ENCODE results near the gene CDCA7L. TPM values are rescaled to one million over a fixed set of nuclear protein-coding genes. Genes with fewer than 3 reads are reported as not detected.

Gene CDCA7L
- polyA plus RNA-seq, 1 donor, result 16.6 TPM

- H3K36me3 ChIP-seq (ENCODE audit: control insufficient read depth, insufficient read depth, low read length), result no peaks in the 10 kb centered on the region
- H3K27ac ChIP-seq (ENCODE audit: low read length), result no peak overlapping the region
- WGBS (ENCODE audit: insufficient coverage, low lambda C conversion rate), result no CpG with 5 or more reads among the region's 6 CpGs
- H3K27me3 ChIP-seq (ENCODE audit: control insufficient read depth, insufficient read depth, low read length), result no peaks in the 10 kb centered on the region
- no peak for DNase-seq
- no peak overlapping the region for H3K4me3 ChIP-seq (ENCODE audit: low read length)
- peaks cover 2% of the 10 kb centered on the region for H3K9me3 ChIP-seq (ENCODE audit: control insufficient read depth, low read depth, low read length)
- no peaks in the 10 kb centered on the region for H3K4me1 ChIP-seq (ENCODE audit: control insufficient read depth, insufficient read depth, low read length)
Measured at GRCh38 chr7:21927693-21928092, 18.0 kb downstream of the CDCA7L start.

GRCh38 chr7:21926448-21926847 lies 19.3 kb downstream of the CDCA7L start:
- Histone ChIP-seq H3K4me1 (ENCODE audit: control insufficient read depth, insufficient read depth, low read length) (no peaks in the 10 kb centered on the region), H3K4me3 (ENCODE audit: low read length) (no peak overlapping the region), H3K27me3 (ENCODE audit: control insufficient read depth, insufficient read depth, low read length) (no peaks in the 10 kb centered on the region), H3K27ac (ENCODE audit: low read length) (no peak overlapping the region), H3K9me3 (ENCODE audit: control insufficient read depth, low read depth, low read length) (peaks cover 2% of the 10 kb centered on the region), H3K36me3 (ENCODE audit: control insufficient read depth, insufficient read depth, low read length) (no peaks in the 10 kb centered on the region)
- WGBS (ENCODE audit: insufficient coverage, low lambda C conversion rate), result no CpG with 5 or more reads among the region's 1 CpG
- no peak for DNase-seq

- no peaks in the 10 kb centered on the region for H3K27me3 ChIP-seq (ENCODE audit: control insufficient read depth, insufficient read depth, low read length)
- H3K9me3 ChIP-seq (ENCODE audit: control insufficient read depth, low read depth, low read length), result peaks cover under 1% of the 10 kb centered on the region
- peak in 1 of 2 donors; percentile 32 for DNase-seq
- H3K4me1 ChIP-seq (ENCODE audit: control insufficient read depth, insufficient read depth, low read length), result no peaks in the 10 kb centered on the region
- no peaks in the 10 kb centered on the region for H3K36me3 ChIP-seq (ENCODE audit: control insufficient read depth, insufficient read depth, low read length)
- 75% methylated on average over 1 of the region's 2 CpGs for WGBS (ENCODE audit: insufficient coverage, low lambda C conversion rate)
- no peak overlapping the region for H3K4me3 ChIP-seq (ENCODE audit: low read length)
- no peak overlapping the region for H3K27ac ChIP-seq (ENCODE audit: low read length)
Measured at GRCh38 chr7:21923658-21924057, 22.0 kb downstream of the CDCA7L start.

GRCh38 chr7:21922605-21923004 lies 23.1 kb downstream of the CDCA7L start:
- Histone ChIP-seq H3K9me3 (ENCODE audit: control insufficient read depth, low read depth, low read length) (no peaks in the 10 kb centered on the region), H3K36me3 (ENCODE audit: control insufficient read depth, insufficient read depth, low read length) (no peaks in the 10 kb centered on the region), H3K4me3 (ENCODE audit: low read length) (no peak overlapping the region), H3K4me1 (ENCODE audit: control insufficient read depth, insufficient read depth, low read length) (no peaks in the 10 kb centered on the region), H3K27ac (ENCODE audit: low read length) (no peak overlapping the region), H3K27me3 (ENCODE audit: control insufficient read depth, insufficient read depth, low read length) (no peaks in the 10 kb centered on the region)
- no peak for DNase-seq
- WGBS (ENCODE audit: insufficient coverage, low lambda C conversion rate), result 96% methylated on average over 5 of the region's 5 CpGs

- H3K27ac ChIP-seq (ENCODE audit: low read length), result no peak overlapping the region
- H3K27me3 ChIP-seq (ENCODE audit: control insufficient read depth, insufficient read depth, low read length), result no peaks in the 10 kb centered on the region
- H3K4me1 ChIP-seq (ENCODE audit: control insufficient read depth, insufficient read depth, low read length), result no peaks in the 10 kb centered on the region
- DNase-seq, result no peak
- H3K9me3 ChIP-seq (ENCODE audit: control insufficient read depth, low read depth, low read length), result no peaks in the 10 kb centered on the region
- no peaks in the 10 kb centered on the region for H3K36me3 ChIP-seq (ENCODE audit: control insufficient read depth, insufficient read depth, low read length)
- H3K4me3 ChIP-seq (ENCODE audit: low read length), result no peak overlapping the region
- WGBS (ENCODE audit: insufficient coverage, low lambda C conversion rate), result 44% methylated on average over 2 of the region's 3 CpGs
Measured at GRCh38 chr7:21920936-21921335, 24.8 kb downstream of the CDCA7L start.

- no peaks in the 10 kb centered on the region for H3K27me3 ChIP-seq (ENCODE audit: control insufficient read depth, insufficient read depth, low read length)
- no peak overlapping the region for H3K4me3 ChIP-seq (ENCODE audit: low read length)
- no CpG with 5 or more reads among the region's 2 CpGs for WGBS (ENCODE audit: insufficient coverage, low lambda C conversion rate)
- H3K36me3 ChIP-seq (ENCODE audit: control insufficient read depth, insufficient read depth, low read length), result peaks cover 9% of the 10 kb centered on the region
- H3K9me3 ChIP-seq (ENCODE audit: control insufficient read depth, low read depth, low read length), result no peaks in the 10 kb centered on the region
- no peak overlapping the region for H3K27ac ChIP-seq (ENCODE audit: low read length)
- no peak for DNase-seq
- H3K4me1 ChIP-seq (ENCODE audit: control insufficient read depth, insufficient read depth, low read length), result no peaks in the 10 kb centered on the region
Measured at GRCh38 chr7:21918216-21918615, 27.5 kb downstream of the CDCA7L start.

GRCh38 chr7:21916629-21917028 lies 29.1 kb downstream of the CDCA7L start:
- DNase-seq, result no peak
- Histone ChIP-seq H3K4me3 (ENCODE audit: low read length) (no peak overlapping the region), H3K27me3 (ENCODE audit: control insufficient read depth, insufficient read depth, low read length) (no peaks in the 10 kb centered on the region), H3K9me3 (ENCODE audit: control insufficient read depth, low read depth, low read length) (no peaks in the 10 kb centered on the region), H3K36me3 (ENCODE audit: control insufficient read depth, insufficient read depth, low read length) (peaks cover 14% of the 10 kb centered on the region), H3K4me1 (ENCODE audit: control insufficient read depth, insufficient read depth, low read length) (no peaks in the 10 kb centered on the region), H3K27ac (ENCODE audit: low read length) (no peak overlapping the region)
- WGBS (ENCODE audit: insufficient coverage, low lambda C conversion rate), result no CpG with 5 or more reads among the region's 5 CpGs

- peaks cover 14% of the 10 kb centered on the region for H3K36me3 ChIP-seq (ENCODE audit: control insufficient read depth, insufficient read depth, low read length)
- H3K9me3 ChIP-seq (ENCODE audit: control insufficient read depth, low read depth, low read length), result no peaks in the 10 kb centered on the region
- no peak overlapping the region for H3K27ac ChIP-seq (ENCODE audit: low read length)
- no CpG with 5 or more reads among the region's 7 CpGs for WGBS (ENCODE audit: insufficient coverage, low lambda C conversion rate)
- H3K4me1 ChIP-seq (ENCODE audit: control insufficient read depth, insufficient read depth, low read length), result no peaks in the 10 kb centered on the region
- no peak overlapping the region for H3K4me3 ChIP-seq (ENCODE audit: low read length)
- no peaks in the 10 kb centered on the region for H3K27me3 ChIP-seq (ENCODE audit: control insufficient read depth, insufficient read depth, low read length)
- no peak for DNase-seq
Measured at GRCh38 chr7:21916176-21916575, 29.5 kb downstream of the CDCA7L start.

- H3K4me3 ChIP-seq (ENCODE audit: low read length), result no peak overlapping the region
- no peaks in the 10 kb centered on the region for H3K4me1 ChIP-seq (ENCODE audit: control insufficient read depth, insufficient read depth, low read length)
- H3K9me3 ChIP-seq (ENCODE audit: control insufficient read depth, low read depth, low read length), result no peaks in the 10 kb centered on the region
- H3K27ac ChIP-seq (ENCODE audit: low read length), result no peak overlapping the region
- no peak for DNase-seq
- peaks cover 14% of the 10 kb centered on the region for H3K36me3 ChIP-seq (ENCODE audit: control insufficient read depth, insufficient read depth, low read length)
- no peaks in the 10 kb centered on the region for H3K27me3 ChIP-seq (ENCODE audit: control insufficient read depth, insufficient read depth, low read length)
- WGBS (ENCODE audit: insufficient coverage, low lambda C conversion rate), result 100% methylated on average over 1 of the region's 3 CpGs
Measured at GRCh38 chr7:21915140-21915539, 30.6 kb downstream of the CDCA7L start.

GRCh38 chr7:21914671-21915070 lies 31.0 kb downstream of the CDCA7L start:
- Histone ChIP-seq H3K36me3 (ENCODE audit: control insufficient read depth, insufficient read depth, low read length) (peaks cover 14% of the 10 kb centered on the region), H3K4me3 (ENCODE audit: low read length) (no peak overlapping the region), H3K9me3 (ENCODE audit: control insufficient read depth, low read depth, low read length) (no peaks in the 10 kb centered on the region), H3K27ac (ENCODE audit: low read length) (no peak overlapping the region), H3K27me3 (ENCODE audit: control insufficient read depth, insufficient read depth, low read length) (no peaks in the 10 kb centered on the region), H3K4me1 (ENCODE audit: control insufficient read depth, insufficient read depth, low read length) (no peaks in the 10 kb centered on the region)
- WGBS (ENCODE audit: insufficient coverage, low lambda C conversion rate), result no CpG with 5 or more reads among the region's 5 CpGs
- DNase-seq, result no peak

- H3K4me3 ChIP-seq (ENCODE audit: low read length), result no peak overlapping the region
- no peak overlapping the region for H3K27ac ChIP-seq (ENCODE audit: low read length)
- H3K9me3 ChIP-seq (ENCODE audit: control insufficient read depth, low read depth, low read length), result no peaks in the 10 kb centered on the region
- peaks cover 14% of the 10 kb centered on the region for H3K36me3 ChIP-seq (ENCODE audit: control insufficient read depth, insufficient read depth, low read length)
- DNase-seq, result no peak
- no peaks in the 10 kb centered on the region for H3K27me3 ChIP-seq (ENCODE audit: control insufficient read depth, insufficient read depth, low read length)
- H3K4me1 ChIP-seq (ENCODE audit: control insufficient read depth, insufficient read depth, low read length), result no peaks in the 10 kb centered on the region
- WGBS (ENCODE audit: insufficient coverage, low lambda C conversion rate), result 80% methylated on average over 2 of the region's 8 CpGs
Measured at GRCh38 chr7:21912931-21913780, 32.5 kb downstream of the CDCA7L start.
